ENCODE data around the gene PIWIL1. TPM values are rescaled to one million over a fixed set of nuclear protein-coding genes. Genes with fewer than 3 reads are reported as not detected.

Gene PIWIL1
- total RNA-seq, 1 experiment from 2014 or later, result not detected

DNA sequence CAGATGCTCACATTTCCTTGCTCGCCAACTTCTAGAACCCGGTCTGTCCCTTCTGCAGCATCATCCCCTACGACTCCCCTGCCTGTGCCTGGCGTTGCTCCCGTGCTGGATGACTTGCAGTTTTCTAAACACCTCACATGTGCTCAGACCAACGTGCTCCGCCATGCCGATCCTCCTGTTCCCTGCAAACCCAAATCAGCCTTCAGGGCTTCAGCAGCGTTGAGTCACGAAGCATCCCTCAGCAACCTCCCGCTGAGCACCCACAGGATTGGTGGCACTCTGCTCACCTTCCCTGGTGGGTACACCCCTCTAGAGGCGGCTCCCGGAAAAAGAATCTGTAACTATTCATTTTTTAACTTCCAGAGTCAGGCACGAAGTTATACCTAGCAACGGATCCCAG, 2.8 kb upstream of the PIWIL1 start:
- ATAC-seq (no peak), DNase-seq (ENCODE audit: low read depth, low spot score) (no peak)
- intact Hi-C loops (cut with micrococcal nuclease), result loop anchor here (1.0 to 10.0 kb wide), 3 partner anchors 288 to 1140 kb away; no protein-coding TSS in a partner anchor
- H3K27me3 ChIP-seq (ENCODE audit: insufficient read depth, low read length), result no peaks in the 10 kb centered on the region
- BruUV-seq (replicated peaks), result no TSS peak
- no peaks in the 10 kb centered on the region for H3K4me1 ChIP-seq (ENCODE audit: control insufficient read depth in 1 of 2, insufficient read depth in 2 of 2, low read length in 2 of 2)
- H3K4me2 ChIP-seq (ENCODE audit: low read length), result no peak overlapping the region
- POLR2A ChIA-PET, result no interaction called here
- no peaks in the 10 kb centered on the region for H3K9me3 ChIP-seq (ENCODE audit: control insufficient read depth in 1 of 2, insufficient read depth in 1 of 2, low read depth in 1 of 2, low read length in 2 of 2)
- CTCF ChIA-PET, result no interaction called here
- RAD21 ChIA-PET (ENCODE audit: low non-redundant PET in 1 of 2, low total read pairs in 2 of 2, uncharacterized antibody in 2 of 2, unreplicated experiment in 2 of 2), result no interaction called here
- H3K9me2 ChIP-seq (ENCODE audit: insufficient read depth), result no peaks in the 10 kb centered on the region
- H4K20me1 ChIP-seq (ENCODE audit: insufficient read depth), result no peaks in the 10 kb centered on the region
- no peak overlapping the region for H3K4me3 ChIP-seq (replicated peaks in 1 of 2; ENCODE audit: low read depth in 1 of 2, low read length in 2 of 2)
- no peaks in the 10 kb centered on the region for H3K79me2 ChIP-seq (ENCODE audit: insufficient read depth, low read length)
- no peak overlapping the region for H2AFZ ChIP-seq (ENCODE audit: low read depth, low read length, poor library complexity, severe bottlenecking)
- no peaks in the 10 kb centered on the region for H3K36me3 ChIP-seq (ENCODE audit: control insufficient read depth in 1 of 2, insufficient read depth in 2 of 2, low read length in 2 of 2)
- TF ChIP-seq, protein P1, sequence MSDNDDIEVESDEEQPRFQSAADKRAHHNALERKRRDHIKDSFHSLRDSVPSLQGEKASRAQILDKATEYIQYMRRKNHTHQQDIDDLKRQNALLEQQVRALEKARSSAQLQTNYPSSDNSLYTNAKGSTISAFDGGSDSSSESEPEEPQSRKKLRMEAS (IDR thresholded peaks at IDR 0.05), result no peak
- TF ChIP-seq SIN3A (IDR thresholded peaks at IDR 0.05; ENCODE audit: low read depth), result no peak
- TF ChIP-seq RAD21 (IDR thresholded peaks at IDR 0.05; ENCODE audit: low read depth), result no peak
- no peak for TF ChIP-seq ZNF274 (IDR thresholded peaks at IDR 0.05; ENCODE audit: low read depth, low read length)
- no peak for TF ChIP-seq CBX3 (IDR thresholded peaks at IDR 0.05; ENCODE audit: low read depth)
- no peak for TF ChIP-seq EGR1 (IDR thresholded peaks at IDR 0.05; ENCODE audit: low read depth)
- TF ChIP-seq, protein P2, sequence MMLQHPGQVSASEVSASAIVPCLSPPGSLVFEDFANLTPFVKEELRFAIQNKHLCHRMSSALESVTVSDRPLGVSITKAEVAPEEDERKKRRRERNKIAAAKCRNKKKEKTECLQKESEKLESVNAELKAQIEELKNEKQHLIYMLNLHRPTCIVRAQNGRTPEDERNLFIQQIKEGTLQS (IDR thresholded peaks at IDR 0.05), result no peak
- no peak for TF ChIP-seq SP1 (IDR thresholded peaks at IDR 0.05; ENCODE audit: low read depth)
- no peak for TF ChIP-seq CEBPB (IDR thresholded peaks at IDR 0.05; ENCODE audit: low read depth)
- no peak for TF ChIP-seq EZH2phosphoT487 (IDR thresholded peaks at IDR 0.05; ENCODE audit: borderline replicate concordance)
- no peak for TF ChIP-seq SRF (IDR thresholded peaks at IDR 0.05; ENCODE audit: low read depth)
- no peak for TF ChIP-seq POLR2AphosphoS5 (IDR thresholded peaks at IDR 0.05; ENCODE audit: low read depth, low read length)
- no peak overlapping the region for H3K9ac ChIP-seq (ENCODE audit: low read length)
- H3K27ac ChIP-seq (ENCODE audit: low read depth, low read length), result no peak overlapping the region
